HAP-1 (cell line): ENCODE measurements around the gene NUAK1.
A peak's percentile ranks its signal among the peaks of the same experiment; 100 is the strongest.

Source experiments
- DNase-seq, 2 experiments: peaks; one replicate each; pipeline ENCODE4 v3.0.0-alpha.2; 2016 to 2020; ENCODE audit warnings: low spot score in 2 of 2
- H3K27me3 ChIP-seq: fragments of 250-450 bp; sonication (Bioruptor Pico); 2 replicates; pipeline ENCODE4 v1.5.1; 2020; ENCODE audit warnings: low read depth, mild to moderate bottlenecking, moderate library complexity
- H3K36me3 ChIP-seq: fragments of 250-450 bp; sonication (Bioruptor Pico); replicated peaks from 2 replicates; pipeline ENCODE4 v1.5.1; 2020; ENCODE audit warnings: mild to moderate bottlenecking
- H3K4me1 ChIP-seq: fragments of 250-450 bp; sonication (Bioruptor Pico); 2 replicates; pipeline ENCODE4 v1.5.1; 2020; ENCODE audit warnings: mild to moderate bottlenecking
- H3K4me3 ChIP-seq: fragments of 250-450 bp; sonication (Bioruptor Pico); 2 replicates; pipeline ENCODE4 v1.5.1; 2020; ENCODE audit warnings: mild to moderate bottlenecking, moderate library complexity
- H3K9me3 ChIP-seq: fragments of 250-450 bp; sonication (Bioruptor Pico); 2 replicates; pipeline ENCODE4 v1.5.1; 2020; ENCODE audit warnings: mild to moderate bottlenecking, moderate library complexity
- in situ Hi-C: fragments of 300-500 bp; cut with MboI; formaldehyde crosslinking; loops from 3 replicates; pipeline ENCODE4 v1.14.3; 2020; ENCODE audit warnings: low sequenced_read_pairs, inconsistent platforms, mixed read lengths

NUAK1 gene

GRCh38 chr12:106163712-106164111 is 25.0 kb upstream of the NUAK1 start:
- in situ Hi-C loops: no loop called here
- H3K36me3 ChIP-seq: no peaks in the 10 kb centered on the region
- DNase-seq: no peak
- H3K4me1 ChIP-seq: no peaks in the 10 kb centered on the region
- no peak overlapping the region for H3K4me3 ChIP-seq
- H3K27me3 ChIP-seq: peaks cover 5% of the 10 kb centered on the region
- no peaks in the 10 kb centered on the region; the same call in 1 of the 2 replicates for H3K9me3 ChIP-seq

GRCh38 chr12:106161491-106161890 is 22.7 kb upstream of the NUAK1 start:
- Histone ChIP-seq H3K27me3 (peaks cover 5% of the 10 kb centered on the region), H3K4me3 (no peak overlapping the region), H3K9me3 (no peaks in the 10 kb centered on the region; the same call in 1 of the 2 replicates), H3K4me1 (peaks cover 8% of the 10 kb centered on the region), H3K36me3 (no peaks in the 10 kb centered on the region)
- DNase-seq: no peak
- in situ Hi-C loops: no loop called here

GRCh38 chr12:106160915-106161314 is 22.2 kb upstream of the NUAK1 start:
- no peak for DNase-seq
- H3K4me1 ChIP-seq: peaks cover 8% of the 10 kb centered on the region
- H3K9me3 ChIP-seq: no peaks in the 10 kb centered on the region; the same call in 1 of the 2 replicates
- no peaks in the 10 kb centered on the region for H3K36me3 ChIP-seq
- H3K4me3 ChIP-seq: no peak overlapping the region
- in situ Hi-C loops: no loop called here
- H3K27me3 ChIP-seq: no peaks in the 10 kb centered on the region

- Histone ChIP-seq H3K36me3 (no peaks in the 10 kb centered on the region), H3K27me3 (no peaks in the 10 kb centered on the region), H3K9me3 (no peaks in the 10 kb centered on the region; the same call in 1 of the 2 replicates), H3K4me3 (no peak overlapping the region), H3K4me1 (peaks cover 8% of the 10 kb centered on the region)
- in situ Hi-C loops: no loop called here
- DNase-seq: no peak
These were observed 19.0 kb upstream of the NUAK1 start for GRCh38 chr12:106157802-106158201.

GRCh38 chr12:106154751-106155273 is 16.1 kb upstream of the NUAK1 start:
- no peak overlapping the region for H3K4me3 ChIP-seq
- in situ Hi-C loops: no loop called here
- no peaks in the 10 kb centered on the region for H3K27me3 ChIP-seq
- H3K4me1 ChIP-seq: peaks cover 8% of the 10 kb centered on the region
- H3K36me3 ChIP-seq: no peaks in the 10 kb centered on the region
- no peak for DNase-seq
- H3K9me3 ChIP-seq: no peaks in the 10 kb centered on the region

- in situ Hi-C loops: no loop called here
- Histone ChIP-seq H3K36me3 (no peaks in the 10 kb centered on the region), H3K27me3 (no peaks in the 10 kb centered on the region), H3K9me3 (no peaks in the 10 kb centered on the region), H3K4me1 (peaks cover 6% of the 10 kb centered on the region), H3K4me3 (no peak overlapping the region)
- DNase-seq: no peak
These were observed 13.6 kb upstream of the NUAK1 start for GRCh38 chr12:106152334-106152733.

- no peaks in the 10 kb centered on the region for H3K27me3 ChIP-seq
- in situ Hi-C loops: no loop called here
- no peak for DNase-seq
- H3K4me3 ChIP-seq: no peak overlapping the region
- peaks cover 5% of the 10 kb centered on the region for H3K4me1 ChIP-seq
- H3K9me3 ChIP-seq: no peaks in the 10 kb centered on the region
- H3K36me3 ChIP-seq: no peaks in the 10 kb centered on the region
These were observed 11.8 kb upstream of the NUAK1 start for GRCh38 chr12:106150555-106150954.

- in situ Hi-C loops: no loop called here
- Histone ChIP-seq H3K4me1 (peaks cover 8% of the 10 kb centered on the region), H3K27me3 (no peaks in the 10 kb centered on the region), H3K9me3 (no peaks in the 10 kb centered on the region), H3K36me3 (no peaks in the 10 kb centered on the region), H3K4me3 (no peak overlapping the region)
- DNase-seq: peak; percentile 40 to 51
These were observed 10.5 kb upstream of the NUAK1 start for GRCh38 chr12:106149096-106149784.

GRCh38 chr12:106147956-106148355 is 9.2 kb upstream of the NUAK1 start:
- H3K27me3 ChIP-seq: no peaks in the 10 kb centered on the region
- H3K36me3 ChIP-seq: no peaks in the 10 kb centered on the region
- H3K4me1 ChIP-seq: peaks cover 8% of the 10 kb centered on the region
- in situ Hi-C loops: no loop called here
- no peak overlapping the region for H3K4me3 ChIP-seq
- H3K9me3 ChIP-seq: no peaks in the 10 kb centered on the region
- DNase-seq: no peak

GRCh38 chr12:106146987-106147386 is 8.2 kb upstream of the NUAK1 start:
- H3K27me3 ChIP-seq: no peaks in the 10 kb centered on the region
- in situ Hi-C loops: no loop called here
- peaks cover 8% of the 10 kb centered on the region for H3K4me1 ChIP-seq

GRCh38 chr12:106145539-106146447 is 7.0 kb upstream of the NUAK1 start:
- H3K36me3 ChIP-seq: no peaks in the 10 kb centered on the region
- 0 out of 2 replicates have a peak, but pooled peaks cover 2% of the 10 kb centered on the region for H3K9me3 ChIP-seq
- in situ Hi-C loops: no loop called here
- peaks cover 12% of the 10 kb centered on the region for H3K4me1 ChIP-seq
- no peak overlapping the region for H3K4me3 ChIP-seq
- no peaks in the 10 kb centered on the region for H3K27me3 ChIP-seq
- peak in 1 of 2 experiments; percentile 54 for DNase-seq

More at GRCh38 chr12:106146987-106147386, 8.2 kb upstream of the NUAK1 start:
- no peak overlapping the region for H3K4me3 ChIP-seq
- no peaks in the 10 kb centered on the region for H3K9me3 ChIP-seq
- DNase-seq: no peak
- no peaks in the 10 kb centered on the region for H3K36me3 ChIP-seq

GRCh38 chr12:106144847-106145246 is 6.1 kb upstream of the NUAK1 start:
- Histone ChIP-seq H3K4me1 (peaks cover 12% of the 10 kb centered on the region), H3K9me3 (0 out of 2 replicates have a peak, but pooled peaks cover 2% of the 10 kb centered on the region), H3K4me3 (no peak overlapping the region), H3K27me3 (no peaks in the 10 kb centered on the region), H3K36me3 (no peaks in the 10 kb centered on the region)
- in situ Hi-C loops: no loop called here
- no peak for DNase-seq

- Histone ChIP-seq H3K27me3 (no peaks in the 10 kb centered on the region), H3K4me1 (peaks cover 16% of the 10 kb centered on the region), H3K36me3 (no peaks in the 10 kb centered on the region), H3K9me3 (0 out of 2 replicates have a peak, but pooled peaks cover 2% of the 10 kb centered on the region), H3K4me3 (no peak overlapping the region)
- no peak for DNase-seq
- in situ Hi-C loops: no loop called here
These were observed 4.0 kb upstream of the NUAK1 start for GRCh38 chr12:106142591-106143261.
